ENCODE data around the gene IGFBP6.

The IGFBP6 gene

GRCh38 chr12:53071591-53072551, 25.6 kb upstream of the IGFBP6 start:
- no peak for TF ChIP-seq ZNF274 (IDR thresholded peaks at IDR 0.05; ENCODE audit: low read depth, low read length)
- no peak overlapping the region for H3K4me3 ChIP-seq (ENCODE audit: low read length)

GRCh38 chr12:53073881-53074280, 23.6 kb upstream of the IGFBP6 start:
- no peak for TF ChIP-seq ZNF274 (IDR thresholded peaks at IDR 0.05; ENCODE audit: low read depth, low read length)
- H3K4me3 ChIP-seq (ENCODE audit: low read length), result no peak overlapping the region

- TF ChIP-seq ZNF274 (IDR thresholded peaks at IDR 0.05; ENCODE audit: low read depth, low read length), result no peak
- H3K4me3 ChIP-seq (ENCODE audit: low read length), result no peak overlapping the region
Observed at GRCh38 chr12:53074283-53074998, 23.0 kb upstream of the IGFBP6 start.

GRCh38 chr12:53074999-53075370, 22.5 kb upstream of the IGFBP6 start:
- TF ChIP-seq ZNF274 (IDR thresholded peaks at IDR 0.05; ENCODE audit: low read depth, low read length), result no peak
- H3K4me3 ChIP-seq (ENCODE audit: low read length), result no peak overlapping the region

GRCh38 chr12:53076461-53076860, 21.0 kb upstream of the IGFBP6 start:
- TF ChIP-seq ZNF274 (IDR thresholded peaks at IDR 0.05; ENCODE audit: low read depth, low read length), result no peak
- no peak overlapping the region for H3K4me3 ChIP-seq (ENCODE audit: low read length)

- no peak overlapping the region for H3K4me3 ChIP-seq (ENCODE audit: low read length)
- no peak for TF ChIP-seq ZNF274 (IDR thresholded peaks at IDR 0.05; ENCODE audit: low read depth, low read length)
Observed at GRCh38 chr12:53077030-53077429, 20.4 kb upstream of the IGFBP6 start.

- TF ChIP-seq ZNF274 (IDR thresholded peaks at IDR 0.05; ENCODE audit: low read depth, low read length), result no peak
- peak overlapping the region; percentile 75 for H3K4me3 ChIP-seq (ENCODE audit: low read length)
Observed at GRCh38 chr12:53078425-53079225, 18.8 kb upstream of the IGFBP6 start.

GRCh38 chr12:53079226-53080117, 18.0 kb upstream of the IGFBP6 start, which contains the start of gene SPRYD3:
TSS of gene SPRYD3 (minus strand) at chr12:53079390. CDS start at chr12:53079333, 57 bp downstream.
- H3K4me3 ChIP-seq (ENCODE audit: low read length), result peak within 1 kb of the TSS; percentile 75
- TF ChIP-seq ZNF274 (IDR thresholded peaks at IDR 0.05; ENCODE audit: low read depth, low read length), result no peak

GRCh38 chr12:53082637-53083175, 14.8 kb upstream of the IGFBP6 start:
- no peak for TF ChIP-seq ZNF274 (IDR thresholded peaks at IDR 0.05; ENCODE audit: low read depth, low read length)

GRCh38 chr12:53086361-53086760, 11.1 kb upstream of the IGFBP6 start:
- TF ChIP-seq ZNF274 (IDR thresholded peaks at IDR 0.05; ENCODE audit: low read depth, low read length), result no peak
- H3K4me3 ChIP-seq (ENCODE audit: low read length), result no peak overlapping the region

More at GRCh38 chr12:53082637-53083175, 14.8 kb upstream of the IGFBP6 start:
- no peak overlapping the region for H3K4me3 ChIP-seq (ENCODE audit: low read length)

- no peak for TF ChIP-seq ZNF274 (IDR thresholded peaks at IDR 0.05; ENCODE audit: low read depth, low read length)
Observed at GRCh38 chr12:53090105-53090504, 7.4 kb upstream of the IGFBP6 start.

GRCh38 chr12:53090554-53090953, 6.9 kb upstream of the IGFBP6 start:
- no peak for TF ChIP-seq ZNF274 (IDR thresholded peaks at IDR 0.05; ENCODE audit: low read depth, low read length)
- no peak overlapping the region for H3K4me3 ChIP-seq (ENCODE audit: low read length)

More at GRCh38 chr12:53090105-53090504, 7.4 kb upstream of the IGFBP6 start:
- no peak overlapping the region for H3K4me3 ChIP-seq (ENCODE audit: low read length)

GRCh38 chr12:53091756-53092155, 5.7 kb upstream of the IGFBP6 start:
- TF ChIP-seq ZNF274 (IDR thresholded peaks at IDR 0.05; ENCODE audit: low read depth, low read length), result no peak

More at GRCh38 chr12:53091756-53092155, 5.7 kb upstream of the IGFBP6 start:
- no peak overlapping the region for H3K4me3 ChIP-seq (ENCODE audit: low read length)
